ENCODE data around the gene ASB7.

ASB7 gene

GRCh38 chr15:100597862-100598261 lies 4.5 kb upstream of the ASB7 start:
- no peak for DNase-seq (ENCODE audit: low read depth)

DNA sequence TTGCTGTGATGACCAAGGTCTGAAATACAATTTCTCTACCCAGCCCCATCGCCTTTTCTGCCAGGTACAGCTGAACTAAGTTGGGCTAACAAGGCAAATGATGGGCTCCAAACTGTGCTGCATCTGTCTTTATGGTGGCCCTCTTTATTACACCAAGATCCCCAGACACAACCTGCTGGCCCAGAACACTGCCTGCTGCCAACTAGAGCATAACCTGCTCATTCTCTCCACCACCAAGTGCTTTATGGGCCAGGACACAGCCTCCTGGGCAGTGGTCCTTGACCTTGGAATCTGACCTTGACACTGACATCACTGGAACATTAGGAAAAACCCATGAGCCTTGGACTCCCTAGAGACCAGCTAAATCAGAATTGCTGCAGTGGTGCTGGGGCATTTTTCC lies 3.7 kb upstream of the ASB7 start:
- DNase-seq (ENCODE audit: low read depth): no peak

DNA sequence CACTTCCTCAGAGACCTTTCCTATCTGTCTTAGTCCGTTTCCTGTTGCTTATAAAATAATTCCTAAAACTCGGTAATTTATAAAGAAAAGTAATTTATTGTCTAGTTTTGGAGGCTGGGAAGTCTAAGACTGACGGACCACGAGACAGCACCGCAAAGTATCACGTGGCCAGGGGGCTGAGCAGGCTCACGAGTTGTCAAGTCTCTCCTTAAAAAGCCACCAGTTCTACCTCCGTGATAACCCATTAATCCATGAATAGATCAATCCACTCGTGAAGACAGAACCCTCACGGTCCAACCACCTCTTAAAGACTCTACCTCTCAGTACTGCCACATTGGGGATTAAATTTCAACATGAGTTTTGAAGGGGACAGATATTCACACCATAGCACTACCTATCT lies 1.2 kb upstream of the ASB7 start:
- no peak for DNase-seq (ENCODE audit: low read depth)

DNA sequence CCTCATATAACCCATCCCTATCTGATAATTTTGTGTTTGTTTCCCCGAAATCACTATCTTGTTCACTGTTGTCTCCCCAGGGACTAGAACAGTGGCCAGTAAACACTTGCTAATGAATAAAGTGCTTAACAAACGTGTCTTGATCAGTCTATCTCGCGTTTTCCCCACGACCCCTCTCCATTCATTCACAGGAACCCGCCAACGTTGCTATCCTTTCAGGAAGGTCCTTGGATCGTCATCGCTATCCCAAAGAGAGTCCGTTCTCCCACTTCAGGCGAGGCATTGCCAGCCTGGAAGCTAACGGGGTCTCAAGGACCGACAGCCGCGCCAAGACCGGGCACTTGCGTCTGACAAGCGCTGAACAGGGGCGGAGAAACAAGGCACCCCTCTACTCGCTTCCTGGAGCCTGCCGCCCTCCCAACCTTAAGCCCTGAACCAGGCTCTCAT lies 749 bp upstream of the ASB7 start:
- no peak for DNase-seq (ENCODE audit: low read depth)

GRCh38 chr15:100602823-100603393 lies 519 bp downstream of the ASB7 start:
- no peak for DNase-seq (ENCODE audit: low read depth)

GRCh38 chr15:100612539-100612938 lies 10.2 kb downstream of the ASB7 start:
- no peak for DNase-seq (ENCODE audit: low read depth)

DNA sequence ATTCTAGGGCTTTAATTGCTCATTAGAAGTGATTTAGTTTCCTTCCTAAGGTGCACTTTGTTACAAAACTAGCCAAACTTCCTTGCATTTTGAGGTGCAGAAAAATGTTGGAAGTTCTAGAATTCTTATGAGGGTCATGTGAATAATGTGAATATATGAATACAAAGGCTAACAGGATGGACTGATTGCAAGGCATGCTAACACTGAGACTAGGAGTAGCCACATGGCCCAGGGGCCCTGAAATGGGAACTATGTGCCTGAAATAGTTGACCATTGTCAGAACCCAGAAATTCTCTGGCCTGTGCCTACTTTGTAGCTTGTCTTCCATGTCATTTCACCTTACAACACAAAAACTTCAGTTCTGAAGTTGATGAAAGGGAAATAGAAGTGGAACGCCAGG lies 10.8 kb downstream of the ASB7 start:
- no peak for DNase-seq (ENCODE audit: low read depth)

DNA sequence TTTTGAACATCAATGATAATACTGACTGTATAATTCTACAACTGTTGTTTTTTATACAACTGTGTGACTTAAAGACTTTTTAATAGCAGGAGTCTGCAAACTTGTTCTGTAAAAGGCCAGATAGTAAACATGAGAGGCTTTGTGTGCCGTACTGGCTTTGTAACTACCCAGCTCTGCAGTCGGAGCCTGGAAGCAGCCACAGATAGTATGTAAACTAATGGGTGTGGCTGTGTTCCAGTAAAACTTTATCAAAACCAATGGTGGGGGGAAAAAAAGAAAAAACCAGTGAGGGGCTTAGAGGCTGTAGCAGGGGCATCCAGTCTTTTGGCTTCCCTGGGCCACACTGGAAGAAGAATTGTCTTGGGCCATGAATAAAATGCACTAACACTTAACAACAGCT lies 11.9 kb downstream of the ASB7 start:
- DNase-seq (ENCODE audit: low read depth): no peak

DNA sequence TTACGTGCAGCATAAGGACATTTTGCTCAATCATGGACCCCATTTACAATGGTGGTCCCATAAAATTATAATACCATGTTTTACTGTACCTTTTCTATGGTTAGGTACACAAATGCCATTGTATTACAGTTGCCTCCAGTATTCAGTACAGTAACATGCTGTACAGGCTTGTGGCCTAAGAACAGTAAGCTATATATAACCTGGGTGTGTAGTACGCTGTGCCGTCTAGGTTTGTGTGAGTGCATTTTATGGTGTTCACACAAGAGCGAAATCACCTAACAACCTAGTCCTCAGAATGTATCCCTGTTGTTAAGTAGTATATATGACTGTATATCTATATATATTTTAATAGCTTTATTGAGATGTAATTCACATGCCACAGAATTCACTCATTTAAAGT lies 12.5 kb downstream of the ASB7 start:
- no peak for DNase-seq (ENCODE audit: low read depth)

- no peak for DNase-seq (ENCODE audit: low read depth)
Observed at GRCh38 chr15:100615801-100616200, 13.4 kb downstream of the ASB7 start.

- DNase-seq (ENCODE audit: low read depth): no peak
Observed at GRCh38 chr15:100616700-100617099, 14.3 kb downstream of the ASB7 start.

GRCh38 chr15:100623301-100623700 lies 20.9 kb downstream of the ASB7 start:
- DNase-seq (ENCODE audit: low read depth): no peak

GRCh38 chr15:100627789-100628395 lies 25.5 kb downstream of the ASB7 start:
- peak; percentile 46 for DNase-seq (ENCODE audit: low read depth)

- no peak for DNase-seq (ENCODE audit: low read depth)
Observed at GRCh38 chr15:100628746-100629145, 26.4 kb downstream of the ASB7 start.

- no peak for DNase-seq (ENCODE audit: low read depth)
Observed at GRCh38 chr15:100631831-100632230, 29.4 kb downstream of the ASB7 start.

- DNase-seq (ENCODE audit: low read depth): no peak
Observed at GRCh38 chr15:100633763-100634075, 31.3 kb downstream of the ASB7 start.

- no peak for DNase-seq (ENCODE audit: low read depth)
Observed at GRCh38 chr15:100635406-100636071, 33.1 kb downstream of the ASB7 start.

- no peak for DNase-seq (ENCODE audit: low read depth)
Observed at GRCh38 chr15:100638177-100638730, 35.9 kb downstream of the ASB7 start.

DNA sequence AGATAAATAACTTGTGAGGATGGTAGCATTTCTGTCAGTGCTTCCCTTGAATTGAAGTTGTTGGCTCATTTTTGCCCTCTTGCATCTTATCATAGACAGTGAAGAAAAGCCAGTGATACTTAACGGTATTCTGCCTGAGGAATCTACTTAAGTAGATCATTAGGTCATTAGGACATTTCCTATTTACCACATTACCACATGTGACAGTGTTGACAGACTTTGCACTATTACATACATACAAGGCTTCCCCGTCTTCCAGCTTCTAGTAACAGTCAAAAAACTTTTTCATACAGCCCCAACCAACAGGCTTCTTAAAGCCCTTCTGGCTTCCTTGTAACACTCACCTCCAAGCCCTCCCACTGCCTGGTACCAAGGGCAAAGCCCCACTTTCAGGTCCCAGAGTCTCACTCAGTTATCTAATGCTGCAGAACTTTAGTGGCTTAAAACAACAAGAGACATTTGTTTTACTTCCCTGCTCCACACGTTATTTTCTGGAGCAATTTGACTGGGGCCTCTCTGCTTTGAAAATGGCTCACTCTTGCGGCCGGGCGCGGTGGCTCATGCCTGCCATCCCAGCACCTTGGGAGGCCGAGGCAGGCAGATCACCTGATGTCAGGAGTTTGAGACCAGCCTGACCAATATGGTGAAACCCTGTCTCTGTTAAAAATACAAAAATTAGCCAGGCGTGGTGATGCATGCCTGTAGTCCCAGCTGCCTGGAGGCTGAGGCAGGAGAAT lies 40.0 kb downstream of the ASB7 start:
- no peak for DNase-seq (ENCODE audit: low read depth)

DNA sequence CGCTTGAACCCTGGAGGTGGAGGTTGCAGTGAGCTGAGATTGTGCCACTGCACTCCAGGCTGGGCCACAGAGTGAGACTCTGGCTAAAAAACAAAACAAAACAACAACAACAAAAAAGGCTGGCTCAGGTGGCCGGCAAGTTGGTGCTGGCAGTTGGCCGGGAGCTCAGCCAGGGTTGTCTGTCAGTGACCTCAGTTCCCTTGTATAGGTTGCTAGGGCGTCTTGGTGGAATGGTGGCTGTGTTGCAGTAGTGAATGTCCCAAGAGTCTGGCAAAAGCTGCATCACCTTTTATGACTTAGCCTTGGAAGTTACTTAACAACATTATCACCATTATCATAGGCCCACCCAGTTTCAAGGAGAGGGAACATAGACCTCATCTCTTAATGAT lies 40.6 kb downstream of the ASB7 start:
- DNase-seq (ENCODE audit: low read depth): no peak

GRCh38 chr15:100645671-100646070 lies 43.3 kb downstream of the ASB7 start:
- DNase-seq (ENCODE audit: low read depth): no peak

DNA sequence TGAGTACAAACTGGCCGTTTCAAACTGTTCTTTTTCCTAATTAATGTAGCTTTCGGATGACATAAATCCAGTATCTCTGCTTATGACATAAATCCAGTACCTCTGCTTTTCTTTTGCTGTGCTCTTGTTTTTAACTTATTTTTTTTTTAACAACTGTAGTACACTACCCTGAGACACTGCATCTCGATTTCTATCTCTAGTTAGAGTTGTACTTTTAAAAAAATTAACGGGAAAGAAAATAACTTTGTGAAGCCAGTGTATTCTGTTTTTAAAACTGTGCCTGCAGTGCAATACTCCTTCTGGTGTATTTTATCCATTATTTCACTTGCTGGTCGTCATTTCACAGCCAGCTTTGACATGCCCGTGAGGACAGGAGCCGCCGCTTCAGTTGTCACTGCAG lies 46.6 kb downstream of the ASB7 start:
- DNase-seq (ENCODE audit: low read depth): no peak

- no peak for DNase-seq (ENCODE audit: low read depth)
Observed at GRCh38 chr15:100650685-100651084, 48.3 kb downstream of the ASB7 start.

Data from non-pigmented ciliary epithelial cell (primary cell).